ENCODE results near the gene GAREM2.

GRCh38 chr2:26169226-26169625 lies 3.7 kb upstream of the GAREM2 start:
- TF ChIP-seq, protein P1, sequence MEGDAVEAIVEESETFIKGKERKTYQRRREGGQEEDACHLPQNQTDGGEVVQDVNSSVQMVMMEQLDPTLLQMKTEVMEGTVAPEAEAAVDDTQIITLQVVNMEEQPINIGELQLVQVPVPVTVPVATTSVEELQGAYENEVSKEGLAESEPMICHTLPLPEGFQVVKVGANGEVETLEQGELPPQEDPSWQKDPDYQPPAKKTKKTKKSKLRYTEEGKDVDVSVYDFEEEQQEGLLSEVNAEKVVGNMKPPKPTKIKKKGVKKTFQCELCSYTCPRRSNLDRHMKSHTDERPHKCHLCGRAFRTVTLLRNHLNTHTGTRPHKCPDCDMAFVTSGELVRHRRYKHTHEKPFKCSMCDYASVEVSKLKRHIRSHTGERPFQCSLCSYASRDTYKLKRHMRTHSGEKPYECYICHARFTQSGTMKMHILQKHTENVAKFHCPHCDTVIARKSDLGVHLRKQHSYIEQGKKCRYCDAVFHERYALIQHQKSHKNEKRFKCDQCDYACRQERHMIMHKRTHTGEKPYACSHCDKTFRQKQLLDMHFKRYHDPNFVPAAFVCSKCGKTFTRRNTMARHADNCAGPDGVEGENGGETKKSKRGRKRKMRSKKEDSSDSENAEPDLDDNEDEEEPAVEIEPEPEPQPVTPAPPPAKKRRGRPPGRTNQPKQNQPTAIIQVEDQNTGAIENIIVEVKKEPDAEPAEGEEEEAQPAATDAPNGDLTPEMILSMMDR (IDR thresholded peaks at IDR 0.05), result no peak
- TF ChIP-seq POLR2A (IDR thresholded peaks at IDR 0.05), result no peak
